GM12865 (cell line): ENCODE measurements around the gene AGT.

Experiments
- DNase-seq: peaks from one replicate; pipeline ENCODE4 v3.0.0; 2010; ENCODE audit warnings: low read depth
- H3K4me3 ChIP-seq: 2 replicates; pipeline ENCODE4 v1.5.1; 2011; ENCODE audit warnings: mild to moderate bottlenecking, low read depth, low read length, control low read depth
- TF ChIP-seq, protein P1 (sequence below): IDR thresholded peaks from 2 replicates; pipeline ENCODE4 v1.5.1; 2011; ENCODE audit warnings: low read length, control low read depth, low read depth, inconsistent platforms; ENCODE audit not compliant: insufficient read depth; ENCODE audit errors: missing control alignments

The AGT gene

DNA sequence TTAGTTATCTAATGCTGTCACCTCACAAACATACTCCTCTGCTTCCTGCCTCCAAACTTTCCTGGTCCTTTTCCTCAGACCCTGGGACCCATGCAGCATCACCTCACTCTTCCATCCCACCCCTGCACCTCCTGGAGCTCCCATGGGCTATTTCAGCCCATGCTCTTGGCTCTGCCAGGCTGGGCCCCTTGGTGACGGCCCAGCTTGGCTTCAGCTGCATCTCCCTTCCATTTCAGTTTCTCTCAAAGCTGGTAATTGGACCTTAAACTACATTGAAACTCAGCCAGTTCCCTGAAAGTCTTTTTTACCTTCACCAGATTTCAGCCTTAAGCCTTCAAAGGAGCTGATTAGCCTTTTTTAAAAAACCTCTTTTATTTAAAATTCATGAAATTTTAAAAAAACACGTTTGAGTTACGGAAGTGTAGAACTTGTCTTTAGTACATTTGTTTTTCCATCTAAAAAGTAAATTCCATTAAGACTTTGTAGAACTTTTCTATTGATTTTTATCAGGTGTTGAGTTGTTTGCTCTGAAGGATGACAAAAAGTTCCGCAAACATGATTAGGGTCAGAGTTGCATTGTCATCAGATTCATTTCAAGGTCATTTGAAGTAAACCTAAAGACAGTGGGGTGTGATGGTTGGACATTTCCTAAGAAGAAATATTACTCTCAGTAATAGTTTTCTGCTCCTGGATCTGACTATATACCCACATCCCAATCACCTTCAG lies 33.5 kb downstream of the AGT start:
- no peak overlapping the region for H3K4me3 ChIP-seq
- DNase-seq = no peak
- TF ChIP-seq, protein P1, sequence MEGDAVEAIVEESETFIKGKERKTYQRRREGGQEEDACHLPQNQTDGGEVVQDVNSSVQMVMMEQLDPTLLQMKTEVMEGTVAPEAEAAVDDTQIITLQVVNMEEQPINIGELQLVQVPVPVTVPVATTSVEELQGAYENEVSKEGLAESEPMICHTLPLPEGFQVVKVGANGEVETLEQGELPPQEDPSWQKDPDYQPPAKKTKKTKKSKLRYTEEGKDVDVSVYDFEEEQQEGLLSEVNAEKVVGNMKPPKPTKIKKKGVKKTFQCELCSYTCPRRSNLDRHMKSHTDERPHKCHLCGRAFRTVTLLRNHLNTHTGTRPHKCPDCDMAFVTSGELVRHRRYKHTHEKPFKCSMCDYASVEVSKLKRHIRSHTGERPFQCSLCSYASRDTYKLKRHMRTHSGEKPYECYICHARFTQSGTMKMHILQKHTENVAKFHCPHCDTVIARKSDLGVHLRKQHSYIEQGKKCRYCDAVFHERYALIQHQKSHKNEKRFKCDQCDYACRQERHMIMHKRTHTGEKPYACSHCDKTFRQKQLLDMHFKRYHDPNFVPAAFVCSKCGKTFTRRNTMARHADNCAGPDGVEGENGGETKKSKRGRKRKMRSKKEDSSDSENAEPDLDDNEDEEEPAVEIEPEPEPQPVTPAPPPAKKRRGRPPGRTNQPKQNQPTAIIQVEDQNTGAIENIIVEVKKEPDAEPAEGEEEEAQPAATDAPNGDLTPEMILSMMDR = no peak

DNA sequence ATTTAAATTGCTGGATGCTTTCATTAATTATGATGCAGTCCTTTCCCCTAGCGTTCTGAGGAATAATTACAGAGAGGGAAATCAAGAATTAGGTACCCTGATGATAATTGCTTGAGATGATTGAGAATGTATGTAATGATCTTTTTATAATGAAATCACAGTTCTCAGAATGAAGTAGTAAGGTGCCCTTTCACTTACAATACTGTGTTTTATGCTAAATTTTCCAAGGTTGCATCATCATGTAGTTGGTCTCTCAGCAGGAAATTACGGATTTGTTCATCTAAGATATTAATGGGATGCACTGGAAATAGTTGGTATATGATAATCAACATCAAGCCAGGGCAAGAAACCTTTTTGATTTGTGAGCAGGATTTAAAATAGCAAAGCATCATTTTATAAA lies 34.1 kb downstream of the AGT start:
- DNase-seq = no peak
- TF ChIP-seq, protein P1 = no peak
- H3K4me3 ChIP-seq = no peak overlapping the region

DNA sequence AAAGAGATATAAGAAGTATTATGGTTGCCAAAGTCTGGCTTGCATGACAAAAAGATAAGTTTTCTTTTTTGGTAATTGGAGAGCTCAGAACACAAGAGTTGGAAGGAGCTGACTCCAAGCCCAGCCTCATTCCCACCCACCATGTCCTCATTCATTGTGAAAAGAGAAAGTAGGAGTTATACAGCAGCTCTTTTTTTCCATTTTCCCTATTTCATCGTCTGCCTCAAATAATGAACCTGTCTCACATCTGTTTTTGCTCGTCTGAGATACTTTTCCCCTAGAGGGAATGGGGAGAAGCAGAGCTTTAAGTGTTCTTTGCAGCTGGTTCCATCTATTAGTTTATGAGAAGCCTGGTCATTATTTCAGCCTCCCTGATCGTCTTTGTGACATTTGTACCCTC lies 34.7 kb downstream of the AGT start:
- H3K4me3 ChIP-seq = no peak overlapping the region
- TF ChIP-seq, protein P1 = no peak
- DNase-seq = no peak

DNA sequence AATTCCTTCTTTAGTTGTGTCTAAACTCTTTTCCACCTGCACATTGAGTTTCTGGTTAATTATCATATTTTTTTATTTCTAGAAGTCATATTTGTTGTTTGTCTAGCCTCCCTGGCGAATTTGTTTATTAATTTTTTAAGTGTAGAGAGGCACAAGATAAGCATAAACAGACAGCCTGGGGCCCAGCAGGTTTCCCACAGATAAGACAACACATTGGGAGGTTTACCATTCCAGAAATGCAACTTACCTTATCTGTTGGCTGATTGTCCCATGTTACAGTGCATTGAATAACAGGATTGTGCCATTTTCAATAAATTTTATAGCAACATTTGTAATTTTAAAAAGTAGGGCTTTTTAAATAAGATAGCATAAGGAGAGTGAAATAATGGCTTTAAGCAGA lies 36.7 kb downstream of the AGT start:
- TF ChIP-seq, protein P1 = no peak
- H3K4me3 ChIP-seq = no peak overlapping the region
- DNase-seq = no peak

DNA sequence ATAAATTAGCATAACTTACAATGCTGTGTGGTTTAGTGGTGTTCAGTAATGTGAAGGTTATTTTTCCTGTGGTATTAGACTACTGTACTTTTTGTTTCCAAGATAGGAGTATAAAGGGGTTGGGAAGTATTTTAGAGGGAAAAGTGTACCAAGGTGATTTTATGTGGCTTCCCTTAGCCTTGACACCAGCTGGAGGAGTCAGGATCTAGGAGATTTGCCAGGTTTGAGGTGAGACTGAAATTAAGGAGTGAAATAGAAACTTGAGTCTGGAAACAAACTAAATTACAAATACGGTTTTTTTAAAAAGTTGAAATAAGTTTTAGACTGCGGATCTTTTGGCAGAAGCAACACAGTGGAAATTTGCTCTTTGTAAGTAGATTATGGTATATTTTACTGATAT lies 39.3 kb downstream of the AGT start:
- TF ChIP-seq, protein P1 = no peak
- no peak overlapping the region for H3K4me3 ChIP-seq
- DNase-seq = no peak

DNA sequence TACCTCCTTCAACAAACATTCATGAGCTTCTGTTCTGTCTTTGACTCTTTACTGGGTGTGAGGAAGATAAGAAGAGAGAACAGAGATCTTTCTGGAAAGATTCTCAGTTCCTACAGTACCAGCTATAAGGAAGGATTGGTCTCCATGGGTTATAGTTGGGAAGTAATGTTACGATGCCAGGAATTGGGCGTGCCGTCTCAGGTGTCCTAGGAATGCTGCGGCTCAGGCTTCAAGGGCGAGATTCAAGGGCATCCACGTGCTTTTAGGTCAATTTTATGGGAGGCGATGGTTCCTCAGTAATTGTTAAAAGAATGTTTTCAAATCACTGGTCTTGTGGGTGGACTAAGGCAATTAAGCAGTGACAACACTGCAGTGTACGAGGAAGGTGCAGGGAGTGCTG lies 44.4 kb downstream of the AGT start:
- TF ChIP-seq, protein P1 = no peak
- no peak overlapping the region for H3K4me3 ChIP-seq
- DNase-seq = no peak

DNA sequence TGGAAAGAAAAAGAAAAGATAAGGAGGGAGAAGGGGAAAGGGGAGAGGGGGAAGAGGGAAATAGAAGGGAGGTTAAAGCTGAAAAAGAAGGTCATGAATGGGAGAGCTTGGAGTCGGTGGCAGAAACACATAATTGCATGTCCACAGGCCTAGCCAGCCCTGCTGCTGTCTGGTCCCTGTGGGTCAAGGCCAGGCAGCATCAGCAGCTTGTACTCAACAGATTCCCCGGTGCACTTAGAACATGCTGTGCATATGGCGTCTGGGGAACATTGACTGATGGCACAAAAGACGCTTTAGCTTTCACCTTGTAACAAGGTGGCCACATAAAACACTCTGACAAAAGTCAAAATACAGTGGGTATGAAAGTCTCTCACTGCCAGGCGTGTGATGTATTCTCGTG lies 45.7 kb downstream of the AGT start:
- H3K4me3 ChIP-seq = no peak overlapping the region
- no peak for DNase-seq
- TF ChIP-seq, protein P1 = no peak
